ENCODE results near the gene CLEC11A.

Gene CLEC11A

DNA sequence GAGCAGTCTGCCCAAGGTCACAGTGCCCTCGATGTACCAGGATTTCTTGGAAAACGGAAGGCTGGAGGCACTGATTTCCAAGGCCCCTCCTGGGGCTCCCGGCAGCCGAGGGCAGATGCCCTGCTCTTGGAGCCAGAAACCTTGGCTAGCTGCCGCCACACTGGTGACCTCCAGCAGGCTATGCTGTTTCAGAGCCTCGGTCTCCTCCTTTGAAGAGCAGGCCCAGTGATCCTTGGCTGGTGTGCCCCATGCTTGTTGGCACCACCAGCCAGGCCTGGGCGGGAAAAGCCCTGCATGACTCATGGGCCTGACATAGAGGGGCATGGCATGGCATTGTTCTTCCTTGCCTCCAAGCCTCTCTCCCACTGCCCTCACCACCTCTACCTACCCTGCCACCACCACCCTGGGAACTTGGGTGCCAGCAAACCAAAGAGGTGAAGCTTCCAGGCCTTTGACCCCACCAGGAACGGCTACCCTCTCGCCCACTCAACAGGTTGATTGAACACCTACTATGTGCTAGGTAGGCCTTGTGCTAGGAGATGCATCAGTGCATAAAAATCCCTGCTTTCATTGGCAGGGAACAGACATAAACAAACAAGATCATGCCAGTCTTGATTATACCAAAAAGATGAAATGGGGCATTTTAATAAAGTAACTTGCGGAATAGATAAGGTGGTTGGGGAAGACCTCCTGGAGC is 1.6 kb upstream of the CLEC11A start:
- Histone ChIP-seq H3K79me2 (ENCODE audit: control insufficient read depth, low read length) (no peaks in the 10 kb centered on the region), H3K27me3 (ENCODE audit: control insufficient read depth, low read length) (peaks cover 13% of the 10 kb centered on the region), H4K20me1 (ENCODE audit: control insufficient read depth, insufficient read depth, low read depth, low read length) (no peaks in the 10 kb centered on the region), H3K4me1 (ENCODE audit: control insufficient read depth, low read length) (peaks cover 30% of the 10 kb centered on the region), H3F3A (ENCODE audit: control insufficient read depth, insufficient read depth) (no peaks in the 10 kb centered on the region), H3K9me2 (replicated peaks; ENCODE audit: control insufficient read depth, low read length) (no peaks in the 10 kb centered on the region), H3K27ac (ENCODE audit: low read depth, low read length) (no peak overlapping the region), H3K36me3 (ENCODE audit: control insufficient read depth, low read length) (no peaks in the 10 kb centered on the region), H3K4me2 (ENCODE audit: low read length) (no peak overlapping the region), H3K9me3 (ENCODE audit: control insufficient read depth, insufficient read depth, low read length) (no peaks in the 10 kb centered on the region), H3K4me3 (ENCODE audit: low read length) (no peak overlapping the region)
- TF ChIP-seq, protein P1, sequence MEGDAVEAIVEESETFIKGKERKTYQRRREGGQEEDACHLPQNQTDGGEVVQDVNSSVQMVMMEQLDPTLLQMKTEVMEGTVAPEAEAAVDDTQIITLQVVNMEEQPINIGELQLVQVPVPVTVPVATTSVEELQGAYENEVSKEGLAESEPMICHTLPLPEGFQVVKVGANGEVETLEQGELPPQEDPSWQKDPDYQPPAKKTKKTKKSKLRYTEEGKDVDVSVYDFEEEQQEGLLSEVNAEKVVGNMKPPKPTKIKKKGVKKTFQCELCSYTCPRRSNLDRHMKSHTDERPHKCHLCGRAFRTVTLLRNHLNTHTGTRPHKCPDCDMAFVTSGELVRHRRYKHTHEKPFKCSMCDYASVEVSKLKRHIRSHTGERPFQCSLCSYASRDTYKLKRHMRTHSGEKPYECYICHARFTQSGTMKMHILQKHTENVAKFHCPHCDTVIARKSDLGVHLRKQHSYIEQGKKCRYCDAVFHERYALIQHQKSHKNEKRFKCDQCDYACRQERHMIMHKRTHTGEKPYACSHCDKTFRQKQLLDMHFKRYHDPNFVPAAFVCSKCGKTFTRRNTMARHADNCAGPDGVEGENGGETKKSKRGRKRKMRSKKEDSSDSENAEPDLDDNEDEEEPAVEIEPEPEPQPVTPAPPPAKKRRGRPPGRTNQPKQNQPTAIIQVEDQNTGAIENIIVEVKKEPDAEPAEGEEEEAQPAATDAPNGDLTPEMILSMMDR (IDR thresholded peaks at IDR 0.05; ENCODE audit: low read depth, low read length, poor library complexity, severe bottlenecking), result no peak
- TF ChIP-seq EZH2phosphoT487 (IDR thresholded peaks at IDR 0.05; ENCODE audit: borderline replicate concordance, low read length), result no peak

DNA sequence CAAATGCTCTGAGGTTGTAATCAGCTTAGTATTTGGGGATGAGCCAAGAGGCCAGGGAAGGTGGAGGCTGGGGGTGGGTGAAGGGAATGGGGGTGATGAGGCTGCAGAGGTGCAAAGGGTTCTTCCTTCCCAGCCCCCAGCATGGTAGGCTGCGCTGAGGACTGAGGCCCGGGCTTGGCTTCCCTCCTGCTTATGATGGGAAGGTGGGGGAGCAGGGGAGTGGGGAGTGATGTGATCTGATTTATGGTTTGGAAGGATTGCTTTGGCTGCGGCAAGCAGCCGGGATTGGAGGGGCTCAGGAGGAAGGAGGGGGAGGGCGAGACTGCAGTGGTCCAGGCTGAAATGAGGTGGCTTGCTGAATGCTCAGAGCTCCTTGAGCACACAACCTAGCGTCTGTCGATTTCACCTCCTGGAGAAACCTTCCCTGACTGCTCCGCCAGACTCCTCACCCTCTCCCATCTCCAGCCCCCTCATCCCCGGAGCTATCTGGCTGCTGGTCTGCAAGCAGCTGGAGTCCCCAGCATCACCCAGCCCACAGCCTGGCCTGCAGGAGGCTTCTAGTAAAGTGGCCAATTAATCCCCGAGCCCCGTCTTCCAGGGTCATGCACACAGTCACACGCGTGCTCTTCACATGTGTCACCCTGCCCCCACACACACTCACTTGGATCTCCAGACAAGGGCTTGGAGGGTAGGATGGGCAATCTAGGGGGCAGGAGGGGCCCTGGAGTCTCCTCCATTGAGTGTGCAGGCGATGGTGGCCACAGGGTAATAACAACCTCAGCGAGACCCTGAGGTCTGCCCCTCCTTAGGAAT is 757 bp upstream of the CLEC11A start:
- Histone ChIP-seq H3K27me3 (ENCODE audit: control insufficient read depth, low read length) (peaks cover 10% of the 10 kb centered on the region), H3K4me3 (ENCODE audit: low read length) (no peak overlapping the region), H3K79me2 (ENCODE audit: control insufficient read depth, low read length) (no peaks in the 10 kb centered on the region), H3K27ac (ENCODE audit: low read depth, low read length) (no peak overlapping the region), H3K4me2 (ENCODE audit: low read length) (no peak overlapping the region), H3K9me3 (ENCODE audit: control insufficient read depth, insufficient read depth, low read length) (no peaks in the 10 kb centered on the region), H4K20me1 (ENCODE audit: control insufficient read depth, insufficient read depth, low read depth, low read length) (no peaks in the 10 kb centered on the region), H3F3A (ENCODE audit: control insufficient read depth, insufficient read depth) (no peaks in the 10 kb centered on the region), H3K36me3 (ENCODE audit: control insufficient read depth, low read length) (no peaks in the 10 kb centered on the region), H3K4me1 (ENCODE audit: control insufficient read depth, low read length) (peaks cover 30% of the 10 kb centered on the region), H3K9me2 (replicated peaks; ENCODE audit: control insufficient read depth, low read length) (no peaks in the 10 kb centered on the region)
- TF ChIP-seq, protein P1 (IDR thresholded peaks at IDR 0.05; ENCODE audit: low read depth, low read length, poor library complexity, severe bottlenecking), result no peak
- TF ChIP-seq EZH2phosphoT487 (IDR thresholded peaks at IDR 0.05; ENCODE audit: borderline replicate concordance, low read length), result no peak

DNA sequence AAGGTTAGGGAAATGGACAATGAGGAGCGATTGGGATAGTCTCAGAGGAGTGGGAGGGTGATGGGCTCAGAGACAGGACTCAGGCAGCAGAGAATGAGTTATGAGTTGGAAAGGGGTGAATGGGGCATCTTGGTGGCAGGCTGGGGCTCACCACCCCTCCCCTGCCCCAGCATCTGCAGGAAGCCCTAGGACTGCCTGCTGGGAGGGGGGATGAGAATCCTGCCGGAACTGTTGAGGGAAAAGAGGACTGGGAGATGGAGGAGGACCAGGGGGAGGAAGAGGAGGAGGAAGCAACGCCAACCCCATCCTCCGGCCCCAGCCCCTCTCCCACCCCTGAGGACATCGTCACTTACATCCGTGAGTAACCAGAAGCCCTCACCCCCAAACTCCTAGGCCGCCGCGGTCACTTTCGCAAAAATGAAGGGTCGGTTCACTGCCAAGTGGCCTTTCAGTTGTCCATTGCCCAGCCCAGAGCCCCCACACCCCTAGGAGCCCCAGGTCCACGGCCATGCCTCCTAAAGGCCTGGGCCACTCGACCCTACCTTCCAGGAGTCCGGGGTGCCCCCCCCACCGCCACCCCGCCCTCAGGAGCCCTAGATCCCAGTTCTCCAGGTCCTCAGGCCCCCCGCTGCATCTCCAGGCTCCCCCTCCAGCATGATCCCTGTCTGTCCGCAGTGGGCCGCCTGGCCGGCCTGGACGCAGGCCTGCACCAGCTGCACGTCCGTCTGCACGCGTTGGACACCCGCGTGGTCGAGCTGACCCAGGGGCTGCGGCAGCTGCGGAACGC is 764 bp downstream of the CLEC11A start:
- H3K4me3 ChIP-seq (ENCODE audit: low read length), result peak overlapping the region; percentile 72
- no peak for TF ChIP-seq EZH2phosphoT487 (IDR thresholded peaks at IDR 0.05; ENCODE audit: borderline replicate concordance, low read length)
- TF ChIP-seq, protein P1 (IDR thresholded peaks at IDR 0.05; ENCODE audit: low read depth, low read length, poor library complexity, severe bottlenecking), result no peak

More for the DNA sequence above, 764 bp downstream of the CLEC11A start:
- Histone ChIP-seq H3K36me3 (ENCODE audit: control insufficient read depth, low read length) (no peaks in the 10 kb centered on the region), H3F3A (ENCODE audit: control insufficient read depth, insufficient read depth) (no peaks in the 10 kb centered on the region), H3K9me3 (ENCODE audit: control insufficient read depth, insufficient read depth, low read length) (no peaks in the 10 kb centered on the region), H3K27me3 (ENCODE audit: control insufficient read depth, low read length) (no peaks in the 10 kb centered on the region; the same call in 1 of the 2 replicates), H3K4me2 (ENCODE audit: low read length) (peak overlapping the region; percentile 75), H4K20me1 (ENCODE audit: control insufficient read depth, insufficient read depth, low read depth, low read length) (no peaks in the 10 kb centered on the region), H3K27ac (ENCODE audit: low read depth, low read length) (no peak overlapping the region), H3K79me2 (ENCODE audit: control insufficient read depth, low read length) (no peaks in the 10 kb centered on the region), H3K4me1 (ENCODE audit: control insufficient read depth, low read length) (peaks cover 30% of the 10 kb centered on the region), H3K9me2 (replicated peaks; ENCODE audit: control insufficient read depth, low read length) (no peaks in the 10 kb centered on the region)
